Loucy (cell line): ENCODE data around the gene ZNF70.

Source experiments
- H2AFZ ChIP-seq: fragments of 200-600 bp; sonication (generic); 2 replicates; pipeline ENCODE4 v1.6.0; 2016; ENCODE audit warnings: antibody characterized with exemption, mild to moderate bottlenecking, low read length, moderate library complexity
- H3F3A ChIP-seq: fragments of 200-600 bp; 2 replicates; pipeline ENCODE4 v1.6.0; 2016; ENCODE audit warnings: antibody characterized with exemption, low read depth, mild to moderate bottlenecking
- H3K27me3 ChIP-seq: fragments of 200-600 bp; sonication (generic); 2 replicates; pipeline ENCODE4 v1.6.1; 2014; ENCODE audit warnings: low read length, mild to moderate bottlenecking; ENCODE audit not compliant: insufficient read depth, poor library complexity, severe bottlenecking
- H3K36me3 ChIP-seq: fragments of 200-600 bp; sonication (generic); 2 replicates; pipeline ENCODE4 v1.6.1; 2016; ENCODE audit warnings: low read length; ENCODE audit not compliant: insufficient read depth
- H3K4me1 ChIP-seq: fragments of 200-600 bp; sonication (generic); 2 replicates; pipeline ENCODE4 v1.5.1; 2014; ENCODE audit warnings: low read length, mild to moderate bottlenecking; ENCODE audit not compliant: insufficient read depth, poor library complexity, severe bottlenecking
- H3K4me2 ChIP-seq: fragments of 200-600 bp; sonication (generic); 2 replicates; pipeline ENCODE4 v1.6.0; 2014; ENCODE audit warnings: antibody characterized with exemption, low read length, low read depth, mild to moderate bottlenecking; ENCODE audit not compliant: poor library complexity, severe bottlenecking
- H3K4me3 ChIP-seq: fragments of 200-600 bp; sonication (generic); 2 replicates; pipeline ENCODE4 v1.5.1; 2014; ENCODE audit warnings: low read length, mild to moderate bottlenecking, mixed read lengths; ENCODE audit not compliant: poor library complexity, severe bottlenecking
- H3K79me2 ChIP-seq: fragments of 200-600 bp; sonication (generic); 2 replicates; pipeline ENCODE4 v1.6.1; 2014; ENCODE audit warnings: low read length; ENCODE audit not compliant: insufficient read depth
- H3K9ac ChIP-seq: fragments of 200-600 bp; sonication (generic); 2 replicates; pipeline ENCODE4 v1.6.0; 2014; ENCODE audit warnings: mild to moderate bottlenecking, low read depth, low read length, moderate library complexity; ENCODE audit not compliant: poor library complexity, severe bottlenecking
- H3K9me2 ChIP-seq: fragments of 200-600 bp; sonication (generic); replicated peaks from 2 replicates; pipeline ENCODE4 v1.6.1; 2016; ENCODE audit warnings: low read depth, low read length, mixed read lengths
- H3K9me3 ChIP-seq: fragments of 200-600 bp; sonication (generic); 2 replicates; pipeline ENCODE4 v1.6.1; 2014; ENCODE audit warnings: mild to moderate bottlenecking, antibody characterized with exemption, low read length, low read depth; ENCODE audit not compliant: insufficient read depth
- H4K20me1 ChIP-seq: fragments of 200-600 bp; sonication (generic); 2 replicates; pipeline ENCODE4 v1.6.0; 2014; ENCODE audit warnings: antibody characterized with exemption, low read length, mild to moderate bottlenecking; ENCODE audit not compliant: insufficient read depth, poor library complexity, severe bottlenecking
- CTCF ChIP-seq: fragments of 200-600 bp; sonication (generic); conservative IDR thresholded peaks from 2 replicates; pipeline ENCODE4 v1.5.1; 2014; ENCODE audit warnings: mild to moderate bottlenecking, antibody characterized with exemption, low read length
- EZH2phosphoT487 ChIP-seq: fragments of 200-600 bp; IDR thresholded peaks from 2 replicates; pipeline ENCODE4 v1.6.1; 2018; ENCODE audit warnings: antibody characterized with exemption, mild to moderate bottlenecking, moderate library complexity, borderline replicate concordance

The ZNF70 gene

GRCh38 chr22:23778577-23778900 is 27.6 kb upstream of the ZNF70 start:
- Histone ChIP-seq H3K79me2 (no peaks in the 10 kb centered on the region), H3K4me2 (no peak overlapping the region), H3K9ac (no peak overlapping the region), H3F3A (no peaks in the 10 kb centered on the region), H4K20me1 (no peaks in the 10 kb centered on the region), H2AFZ (no peak overlapping the region), H3K4me3 (no peak overlapping the region), H3K27me3 (no peaks in the 10 kb centered on the region), H3K9me3 (no peaks in the 10 kb centered on the region), H3K4me1 (peaks cover 5% of the 10 kb centered on the region), H3K36me3 (no peaks in the 10 kb centered on the region), H3K9me2 (no peaks in the 10 kb centered on the region)
- TF ChIP-seq CTCF (no peak), EZH2phosphoT487 (no peak)

- no peaks in the 10 kb centered on the region for H3K9me3 ChIP-seq
- H3K9me2 ChIP-seq, result no peaks in the 10 kb centered on the region
- H3K4me3 ChIP-seq, result no peak overlapping the region
- no peaks in the 10 kb centered on the region for H3K27me3 ChIP-seq
- peaks cover 5% of the 10 kb centered on the region for H3K4me1 ChIP-seq
- H3K79me2 ChIP-seq, result no peaks in the 10 kb centered on the region
- H4K20me1 ChIP-seq, result no peaks in the 10 kb centered on the region
- no peaks in the 10 kb centered on the region for H3F3A ChIP-seq
- H3K9ac ChIP-seq, result no peak overlapping the region
- no peak overlapping the region for H2AFZ ChIP-seq
- H3K4me2 ChIP-seq, result no peak overlapping the region
- no peaks in the 10 kb centered on the region for H3K36me3 ChIP-seq
- TF ChIP-seq CTCF (no peak), EZH2phosphoT487 (no peak)
Measured at GRCh38 chr22:23777776-23778576, 27.1 kb upstream of the ZNF70 start.

- TF ChIP-seq CTCF, result 0 out of 2 replicates have a peak, but pooled peaks have one; percentile 9
- no peak for TF ChIP-seq EZH2phosphoT487
- Histone ChIP-seq H3K79me2 (no peaks in the 10 kb centered on the region), H2AFZ (no peak overlapping the region), H3K9me2 (no peaks in the 10 kb centered on the region), H3K36me3 (no peaks in the 10 kb centered on the region), H3F3A (no peaks in the 10 kb centered on the region), H4K20me1 (no peaks in the 10 kb centered on the region), H3K4me2 (no peak overlapping the region), H3K9ac (no peak overlapping the region), H3K4me1 (peaks cover 5% of the 10 kb centered on the region), H3K9me3 (no peaks in the 10 kb centered on the region), H3K27me3 (no peaks in the 10 kb centered on the region), H3K4me3 (no peak overlapping the region)
Measured at GRCh38 chr22:23775779-23776375, 25.0 kb upstream of the ZNF70 start.
